ENCODE results near the gene HASPIN.

Gene HASPIN

DNA sequence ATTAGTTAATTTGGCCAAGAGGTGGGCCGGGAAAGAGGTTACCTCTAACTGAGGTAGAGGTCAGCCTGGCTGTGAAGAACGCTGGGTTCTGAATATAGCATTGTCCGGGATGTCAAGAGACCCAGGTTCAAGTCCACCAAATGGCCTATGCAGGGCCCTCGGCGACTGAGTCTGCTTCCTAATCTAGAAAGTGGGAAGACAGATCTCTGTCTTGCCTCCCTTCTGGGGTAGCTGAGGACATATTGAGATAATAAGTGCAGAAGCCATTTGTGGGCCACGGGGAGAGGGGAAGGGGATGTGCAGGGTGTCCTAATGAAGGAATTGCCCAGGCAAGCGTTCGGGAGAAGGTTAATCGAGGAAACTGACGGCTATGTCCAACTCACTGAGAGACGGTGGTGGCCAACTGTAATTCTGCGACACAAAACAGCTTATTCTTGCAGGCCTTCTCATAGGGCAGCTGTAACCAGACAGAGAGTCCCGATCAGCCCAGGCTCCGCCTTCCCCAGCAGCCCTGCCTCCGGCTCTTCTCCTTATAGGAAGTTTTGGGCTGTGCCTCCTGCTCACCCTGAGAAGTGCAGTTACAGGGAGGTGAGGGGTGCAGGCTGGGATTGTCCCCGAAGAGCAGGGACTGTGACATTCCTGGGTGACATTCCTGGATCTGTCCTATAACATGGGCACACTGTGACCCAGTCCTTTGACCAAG is 15.9 kb downstream of the HASPIN start:
- DNase-seq: no peak

DNA sequence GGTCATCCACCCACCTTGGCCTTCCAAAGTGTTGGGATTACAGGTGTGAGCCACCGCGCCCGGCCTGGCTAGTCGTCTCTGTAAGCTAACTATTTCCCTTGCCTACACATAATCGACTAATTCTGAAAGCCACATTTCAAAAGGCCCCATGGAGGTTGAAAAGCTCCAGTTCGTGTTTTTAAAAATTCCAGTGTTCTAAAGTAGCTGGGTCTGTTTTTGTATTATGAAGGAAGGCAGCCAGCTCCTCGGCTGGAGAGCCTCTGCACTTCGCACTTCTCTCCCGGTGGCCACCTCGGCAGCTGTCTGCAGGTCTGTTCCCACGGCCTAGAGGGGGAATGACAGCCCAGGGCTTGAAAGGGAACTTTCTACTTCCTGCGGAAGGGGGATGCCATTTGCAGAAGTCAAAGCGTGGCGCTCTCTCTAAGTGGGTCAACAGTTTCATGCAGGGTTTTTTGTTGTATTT is 16.9 kb downstream of the HASPIN start:
- no peak for DNase-seq

DNA sequence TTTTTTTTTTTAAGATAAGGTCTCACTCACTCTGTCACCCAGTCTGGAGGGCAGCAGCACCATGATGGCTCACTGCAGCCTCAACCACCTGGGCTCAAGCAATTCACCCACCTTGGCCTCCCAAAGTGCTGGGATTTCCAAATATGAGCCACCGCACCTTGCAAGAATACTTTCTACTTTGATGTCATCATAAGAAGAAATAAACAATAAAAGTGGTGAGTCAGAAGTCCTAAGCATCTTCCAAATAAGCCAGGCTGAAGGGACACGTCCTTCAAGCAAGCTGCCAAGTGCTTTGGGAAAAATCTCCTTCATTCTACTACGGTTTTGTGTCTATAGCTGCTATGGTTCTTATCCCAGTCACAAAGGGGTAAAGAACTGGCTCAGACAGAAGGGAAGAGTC is 20.3 kb downstream of the HASPIN start:
- no peak for DNase-seq

DNA sequence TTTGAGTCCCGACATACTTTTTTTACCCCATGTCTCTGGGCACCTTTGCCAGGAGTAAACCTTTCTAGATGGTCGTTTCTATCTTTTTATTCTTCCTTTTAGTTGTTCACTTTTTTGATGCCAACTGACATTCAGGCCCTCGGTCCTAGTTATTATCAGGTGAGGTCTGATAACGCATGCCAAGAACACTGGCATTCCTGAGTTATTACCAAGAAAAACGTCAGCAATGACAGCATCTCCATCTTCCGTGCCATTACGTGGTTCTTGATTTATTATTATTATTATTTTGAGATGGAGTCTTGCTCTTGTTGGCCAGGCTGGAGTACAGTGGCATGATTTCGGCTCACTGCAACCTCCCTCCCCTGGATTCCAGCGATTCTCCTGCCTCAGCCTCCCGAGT is 21.4 kb downstream of the HASPIN start:
- no peak for DNase-seq

DNA sequence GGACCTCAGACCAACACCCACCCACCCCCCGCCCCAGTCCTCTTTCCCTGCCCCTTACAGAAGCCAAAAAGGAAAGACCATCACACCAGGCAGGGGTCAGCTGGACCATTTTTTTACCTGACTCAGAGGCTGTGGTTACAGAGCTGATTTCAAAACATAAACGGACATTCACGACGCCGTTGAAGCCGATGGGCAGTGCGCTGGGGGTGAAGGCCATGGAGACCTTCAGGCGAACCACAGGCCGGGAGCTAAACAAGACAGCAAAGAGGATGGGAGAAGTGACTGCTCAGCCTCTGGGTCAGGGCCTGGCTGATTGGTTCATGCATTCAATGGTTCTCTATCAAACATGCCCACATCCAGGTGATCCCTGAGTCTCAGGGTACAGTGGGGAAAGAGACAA is 24.1 kb downstream of the HASPIN start:
- no peak for DNase-seq

DNA sequence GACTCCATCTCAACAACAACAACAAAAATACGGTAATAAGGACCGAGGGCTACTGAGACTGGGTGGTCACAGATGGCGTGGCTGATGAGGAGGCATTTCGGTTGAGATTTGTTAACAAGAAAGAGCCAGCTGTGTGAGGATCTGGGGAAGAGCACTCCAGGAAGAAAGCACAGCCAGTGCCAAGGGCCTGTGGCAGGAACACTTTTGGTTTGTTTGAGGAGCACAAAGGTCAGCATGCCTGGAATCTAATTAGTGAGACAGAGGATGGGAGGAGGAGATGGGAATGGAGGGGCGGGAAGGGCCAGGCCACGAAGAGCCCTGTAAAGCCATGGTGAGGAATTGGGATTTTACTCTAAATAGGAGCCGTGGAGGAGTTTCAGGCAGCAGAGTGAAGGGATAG is 24.9 kb downstream of the HASPIN start:
- no peak for DNase-seq

DNA sequence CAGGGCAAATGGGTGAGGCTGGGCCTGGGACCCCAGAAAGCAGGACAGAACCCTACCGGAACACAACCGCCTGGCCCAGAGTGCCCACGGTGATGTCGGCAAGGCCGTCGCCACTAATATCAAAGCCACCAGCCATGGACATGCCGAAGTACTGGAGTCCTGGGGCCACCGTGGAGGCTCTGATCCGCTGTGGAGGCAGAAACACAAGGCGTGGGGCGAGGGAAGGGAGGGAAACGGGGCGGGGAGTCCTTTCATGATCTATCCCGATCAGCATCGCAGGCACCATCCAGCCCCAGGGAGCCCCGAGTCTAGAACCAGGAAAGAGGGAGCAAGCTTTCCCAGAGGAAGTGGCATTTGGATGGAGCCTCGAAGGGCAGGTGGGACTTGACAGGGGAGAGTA is 26.6 kb downstream of the HASPIN start:
- no peak for DNase-seq

DNA sequence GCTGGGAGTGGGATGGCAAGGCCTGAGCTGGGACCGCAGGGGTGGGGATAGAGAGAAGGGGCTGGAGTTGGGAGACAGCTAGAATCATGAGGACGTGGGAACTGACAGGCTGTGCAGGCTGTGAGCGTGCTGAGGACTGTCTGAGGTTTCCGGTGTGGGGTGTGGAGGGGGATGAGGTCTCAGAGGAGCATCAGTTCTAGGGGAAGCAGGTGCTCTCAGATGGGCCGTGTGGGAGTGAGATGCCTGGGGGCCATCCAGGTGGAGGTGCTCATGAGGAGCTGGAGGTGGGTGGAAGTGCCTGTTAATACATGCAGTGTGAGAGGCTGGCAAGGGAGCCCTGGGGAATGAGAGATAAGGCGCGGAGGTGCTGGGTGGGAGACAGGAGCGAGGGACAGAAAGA is 27.2 kb downstream of the HASPIN start:
- no peak for DNase-seq

DNA sequence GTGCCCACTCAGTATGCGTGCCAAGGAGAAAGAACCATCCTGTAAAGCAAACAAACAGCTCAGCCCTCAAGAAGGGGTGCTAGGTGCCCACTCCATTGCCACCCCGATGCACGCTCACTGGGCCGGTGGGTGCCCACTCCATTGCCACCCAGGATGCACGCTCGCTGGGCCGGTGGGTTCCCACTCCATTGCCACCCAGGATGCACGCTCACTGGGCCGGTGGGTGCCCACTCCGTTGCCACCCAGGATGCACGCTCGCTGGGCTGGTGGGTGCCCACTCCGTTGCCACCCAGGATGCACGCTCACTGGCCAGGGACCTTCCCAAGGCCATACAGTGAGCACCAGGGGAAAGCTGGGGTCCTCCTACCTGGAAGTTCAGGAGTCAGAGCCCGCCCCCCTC is 28.1 kb downstream of the HASPIN start:
- no peak for DNase-seq

DNA sequence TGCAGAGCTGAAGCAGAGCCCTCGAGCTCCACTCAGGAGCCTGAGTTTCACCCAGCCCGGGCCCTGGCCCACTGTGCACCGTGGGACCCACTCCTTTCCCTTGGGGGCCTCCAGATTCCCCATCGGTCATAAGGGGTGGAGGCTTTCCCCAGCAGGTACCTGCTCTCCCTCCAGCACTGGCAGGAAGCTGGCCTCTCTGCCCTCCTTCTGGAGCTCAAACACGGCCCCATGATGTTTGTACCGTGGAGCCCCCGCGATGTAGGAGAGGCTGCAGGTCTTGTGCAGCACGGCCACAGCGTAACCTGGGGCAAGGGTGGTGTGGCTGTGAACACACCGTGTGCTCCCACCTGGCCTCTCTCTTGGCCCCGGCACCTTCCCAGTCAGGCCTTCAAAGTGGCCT is 29.9 kb downstream of the HASPIN start:
- no peak for DNase-seq

DNA sequence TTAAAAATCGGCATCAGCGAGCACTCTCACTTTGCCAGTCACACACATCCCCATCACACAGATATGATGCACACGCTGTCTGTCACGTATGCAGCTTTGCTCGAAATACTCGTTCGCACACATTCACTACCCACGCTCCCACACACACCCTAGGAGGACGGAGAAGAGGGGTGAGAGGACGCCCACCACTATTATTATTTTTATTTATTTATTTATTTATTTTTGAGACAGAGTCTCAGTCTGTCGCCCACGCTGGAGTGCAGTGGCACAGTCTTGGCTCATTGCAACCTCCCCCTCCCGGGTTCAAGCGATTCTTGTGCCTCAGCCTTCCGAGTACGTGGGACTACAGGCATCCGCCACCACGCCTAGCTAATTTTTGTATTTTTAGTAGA is 30.4 kb downstream of the HASPIN start:
- no peak for DNase-seq

DNA sequence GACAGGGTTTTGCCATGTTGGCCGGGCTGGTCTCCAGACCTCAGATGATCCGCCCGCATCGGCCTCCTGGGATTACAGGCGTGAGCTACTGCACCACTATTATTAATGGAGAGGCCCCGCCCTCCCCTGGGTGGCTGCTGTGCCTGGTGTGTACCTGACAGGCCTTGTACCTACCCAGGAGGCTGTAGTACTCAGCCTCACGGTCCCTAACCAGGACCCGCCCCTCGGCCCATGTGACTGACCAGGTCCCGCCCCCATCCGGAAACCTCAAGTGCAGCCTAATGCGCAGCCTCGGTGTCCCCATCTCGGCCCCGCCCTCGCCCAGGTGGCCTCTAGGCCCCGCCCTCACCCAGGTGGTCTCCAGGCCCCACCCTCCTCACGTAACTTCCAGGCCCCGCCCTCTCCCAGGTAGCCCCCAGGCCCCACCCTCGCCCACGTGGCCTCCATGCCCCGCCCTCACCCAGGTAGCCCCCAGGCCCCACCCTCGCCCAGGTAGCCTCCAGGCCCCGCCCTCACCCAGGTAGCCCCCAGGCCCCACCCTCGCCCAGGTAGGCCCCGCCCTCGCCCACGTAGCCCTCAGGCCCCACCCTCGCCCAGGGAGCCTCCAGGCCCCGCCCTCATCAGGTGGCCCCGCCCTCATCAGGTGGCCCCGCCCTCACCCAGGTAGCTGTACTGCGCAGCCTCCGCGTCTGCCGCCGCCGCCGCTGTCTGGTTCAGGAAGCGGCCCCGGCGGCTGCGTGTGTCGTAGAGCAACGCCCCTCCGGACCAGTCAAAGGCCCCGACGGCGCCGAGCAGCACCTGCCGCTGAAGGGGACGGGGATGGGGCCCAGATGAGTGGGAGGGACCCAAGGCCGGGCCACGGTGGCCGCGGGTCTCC is 31.0 kb downstream of the HASPIN start:
- peak; percentile 66 for DNase-seq

DNA sequence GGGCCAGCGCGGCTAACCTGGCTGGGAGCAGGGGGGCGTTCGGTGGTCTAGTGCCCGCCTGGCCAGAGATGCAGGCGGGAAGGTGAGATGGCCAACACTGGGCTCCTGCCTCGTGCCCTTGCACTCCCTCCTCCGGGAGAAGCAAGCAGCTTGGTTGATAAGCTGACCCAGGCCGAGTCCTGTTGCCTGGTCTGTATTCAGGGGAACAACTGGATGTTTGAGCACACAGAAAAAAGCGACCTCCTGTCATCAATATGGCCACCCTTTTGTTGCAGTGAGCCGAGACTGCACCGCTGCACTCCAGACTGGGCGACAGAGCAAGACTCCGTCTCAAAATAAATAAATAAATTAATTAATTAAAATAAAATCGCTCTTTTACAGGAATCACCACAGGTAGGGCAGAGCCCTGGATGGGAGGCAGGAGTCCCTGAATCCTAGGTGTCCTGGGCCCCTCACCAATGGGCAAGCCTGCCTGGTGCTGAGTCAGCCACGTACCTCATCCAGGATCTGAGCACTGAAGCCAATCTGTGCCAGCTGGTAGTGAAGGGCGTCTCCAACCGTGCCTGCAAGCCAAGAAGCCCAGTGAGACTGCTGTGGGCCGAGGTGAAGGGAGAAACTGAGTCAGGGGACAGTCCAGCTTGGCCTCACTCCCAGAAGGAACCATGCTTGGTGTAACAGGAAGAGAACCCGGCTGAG is 31.8 kb downstream of the HASPIN start:
- no peak for DNase-seq

DNA sequence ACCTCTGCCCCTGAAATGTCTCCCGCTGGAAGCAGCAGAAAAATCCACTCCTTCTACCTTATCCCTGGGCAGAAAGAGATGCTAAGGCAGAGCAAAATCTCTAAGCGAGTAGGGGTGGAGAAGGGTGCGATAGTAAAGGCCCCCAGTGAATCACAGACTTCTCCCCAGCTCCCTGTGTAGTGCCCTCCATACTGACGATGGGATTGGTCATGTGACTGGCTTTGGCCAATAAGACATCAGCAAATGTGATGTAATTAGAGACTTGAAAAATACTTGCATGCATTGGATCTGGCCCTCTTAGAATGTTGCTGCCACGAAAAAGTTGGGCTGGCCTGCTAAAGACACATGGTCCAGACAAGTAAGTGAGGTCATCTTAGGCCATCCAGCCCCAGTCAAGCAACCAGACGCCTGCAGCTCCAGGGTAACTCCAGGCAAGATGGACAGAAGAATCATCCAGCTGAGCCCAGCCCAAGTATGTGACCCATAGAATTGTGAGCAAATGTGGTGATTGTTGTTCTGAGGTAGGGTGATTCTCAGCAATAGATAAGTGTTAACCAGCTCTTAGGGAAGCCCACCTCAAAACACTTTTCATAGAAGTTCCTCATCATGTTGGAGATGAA is 36.0 kb downstream of the HASPIN start:
- no peak for DNase-seq

DNA sequence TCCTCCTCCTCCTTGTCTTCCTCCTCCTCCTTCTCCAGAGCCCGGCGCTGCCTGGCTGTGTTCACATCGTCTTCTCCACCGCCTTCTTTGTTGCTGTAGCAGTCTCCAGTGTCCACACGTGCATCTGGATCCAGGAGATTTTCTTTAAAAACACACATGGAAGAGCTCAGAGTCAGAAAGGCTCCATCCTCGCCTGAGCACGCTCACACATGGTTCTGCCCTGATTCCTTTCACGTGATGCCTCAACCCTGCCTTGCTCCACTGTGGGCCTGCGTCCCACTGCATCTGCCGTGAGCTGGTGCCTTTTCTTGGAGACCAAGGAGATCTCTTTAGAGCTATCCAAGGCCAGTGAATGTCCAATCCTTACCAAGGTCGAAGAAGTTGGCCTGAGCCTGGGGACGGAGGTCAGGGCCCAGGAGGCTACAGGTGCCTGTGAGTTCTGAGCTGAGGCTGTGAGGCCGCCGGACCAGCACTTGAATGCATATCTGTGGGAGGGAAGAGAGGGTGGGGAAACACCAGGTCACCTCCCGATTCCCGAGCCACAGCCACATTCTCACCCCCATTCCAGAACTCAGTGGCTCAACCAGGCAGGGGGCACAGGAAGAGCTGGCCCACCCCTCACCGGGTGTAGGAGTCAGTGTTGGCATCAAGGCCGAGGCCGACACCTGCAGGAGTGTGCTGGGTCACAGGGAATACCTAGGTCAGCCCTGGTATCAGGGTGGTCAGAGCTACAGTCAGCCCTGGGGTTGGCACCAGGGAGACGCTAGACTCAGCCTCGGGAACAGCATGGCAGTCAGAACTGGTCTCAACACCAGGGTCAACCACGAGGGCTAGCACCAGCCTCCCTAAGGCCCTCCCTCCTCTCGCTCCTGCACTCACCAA is 37.6 kb downstream of the HASPIN start:
- no peak for DNase-seq

DNA sequence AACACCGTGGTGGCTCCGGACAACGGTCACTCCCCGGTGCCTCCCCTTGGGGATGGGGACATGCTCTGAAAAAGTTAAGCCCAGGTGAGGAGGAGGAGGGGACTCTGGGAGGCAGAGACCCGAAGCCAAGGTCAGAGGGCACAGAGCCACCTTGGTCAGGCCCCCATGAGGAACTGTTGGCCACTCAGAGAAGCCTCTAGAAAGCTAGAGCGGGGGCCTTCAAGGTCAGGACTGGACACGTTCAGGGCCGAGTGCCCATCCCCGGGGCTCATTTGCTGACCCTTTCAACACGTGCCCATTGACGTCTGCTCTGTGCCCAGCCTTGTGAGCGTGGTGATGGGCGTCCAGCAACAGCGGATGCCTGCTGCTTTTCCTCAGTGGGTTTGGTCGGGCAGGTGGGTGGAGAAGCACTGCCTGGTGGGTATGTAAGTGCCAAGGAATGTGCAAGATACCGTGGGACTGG is 38.2 kb downstream of the HASPIN start:
- DNase-seq: no peak

DNA sequence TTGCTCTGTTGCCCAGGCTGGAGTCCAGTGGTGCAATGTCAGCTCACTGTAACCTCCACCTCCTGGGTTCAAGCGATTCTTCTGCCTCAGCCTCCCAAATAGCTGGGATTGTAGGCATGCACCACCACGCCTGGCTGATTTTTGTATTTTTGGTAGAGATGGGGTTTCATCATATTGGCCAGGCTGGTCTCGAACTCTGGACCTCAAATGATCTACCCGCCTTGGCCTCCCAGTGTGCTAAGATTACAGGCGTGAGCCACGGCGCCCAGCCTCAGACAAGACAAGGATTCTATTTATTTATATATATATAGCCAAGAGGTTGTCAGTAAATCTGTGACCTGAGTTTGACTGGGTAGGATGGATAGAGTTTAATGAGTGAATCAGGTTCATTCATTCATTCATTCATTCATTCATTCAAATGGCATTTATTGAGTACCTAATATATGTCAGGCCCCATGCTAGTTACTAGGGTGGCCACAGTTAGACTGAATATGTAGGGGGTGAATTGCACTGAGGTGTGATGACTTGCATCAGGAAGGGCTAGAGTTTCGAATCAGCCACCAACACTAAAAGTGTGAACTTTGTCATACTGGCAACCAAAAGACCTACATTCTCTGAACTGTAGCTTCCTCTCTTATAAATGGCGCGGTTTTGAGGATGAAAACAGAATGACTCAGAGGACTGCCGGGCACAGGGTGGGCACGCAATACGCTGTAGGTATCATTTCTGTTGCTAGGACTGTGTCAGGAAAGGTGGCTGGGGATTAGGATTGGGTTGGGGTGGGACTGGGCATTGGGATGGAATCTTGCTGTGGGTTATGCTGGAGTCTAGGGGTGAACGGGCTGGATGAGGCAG is 39.4 kb downstream of the HASPIN start:
- no peak for DNase-seq

DNA sequence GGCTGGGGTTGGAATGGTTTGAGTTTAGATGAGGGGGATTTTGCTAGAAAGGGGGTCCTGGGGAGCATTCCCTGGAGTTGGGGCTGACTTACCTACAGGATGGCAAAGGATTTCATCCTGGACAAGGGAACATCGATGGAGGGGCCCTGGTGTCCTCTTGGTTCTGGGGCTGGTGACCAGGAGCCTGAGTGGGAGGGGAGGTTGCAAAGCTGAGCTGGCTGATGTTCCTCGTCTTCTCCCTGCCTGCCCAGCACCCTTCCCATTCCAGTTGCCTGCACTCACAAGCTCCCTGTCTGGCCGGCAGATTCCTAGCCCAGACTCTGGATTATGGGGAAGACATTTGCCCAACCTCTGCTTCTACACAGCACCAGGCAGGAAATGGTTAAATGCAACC is 40.1 kb downstream of the HASPIN start:
- no peak for DNase-seq

DNA sequence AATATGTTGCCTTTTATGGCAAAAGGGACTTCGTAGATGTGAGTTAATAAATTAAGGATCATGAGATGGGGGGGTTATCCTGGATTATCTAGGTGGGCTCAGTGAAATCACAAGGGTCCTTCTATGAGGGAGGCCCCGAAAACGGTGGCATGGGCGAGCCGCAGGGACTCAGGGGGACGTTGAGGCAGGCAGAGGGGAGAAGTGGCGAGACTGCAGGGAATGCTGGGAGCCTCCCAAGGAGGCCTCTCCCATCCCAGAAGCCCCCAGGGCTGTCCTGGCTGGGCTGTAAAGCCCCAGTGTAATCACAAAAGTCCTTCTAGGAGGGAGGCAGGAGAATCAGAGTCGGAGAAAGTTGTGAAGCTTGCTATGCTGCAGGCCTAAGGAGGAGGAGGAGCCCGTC is 42.3 kb downstream of the HASPIN start:
- DNase-seq: no peak

DNA sequence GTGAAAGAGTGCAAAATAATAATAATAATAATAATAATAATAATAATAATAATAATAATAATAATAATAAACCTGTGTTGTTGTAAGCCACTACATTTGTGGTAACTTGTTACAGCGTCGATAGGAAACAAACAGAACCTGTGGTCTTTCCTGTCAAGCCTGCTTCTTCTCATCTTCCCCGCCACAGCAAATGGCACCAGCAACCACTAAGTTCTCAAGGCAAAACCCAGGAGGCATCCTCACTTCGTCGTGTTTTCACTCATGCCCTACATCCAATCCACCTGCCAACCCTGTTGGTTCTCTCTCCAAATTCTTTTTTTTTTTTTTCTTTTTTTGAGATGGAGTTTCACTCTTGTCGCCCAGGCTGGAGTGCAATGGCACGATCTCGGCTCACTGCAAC is 43.1 kb downstream of the HASPIN start:
- no peak for DNase-seq

DNA sequence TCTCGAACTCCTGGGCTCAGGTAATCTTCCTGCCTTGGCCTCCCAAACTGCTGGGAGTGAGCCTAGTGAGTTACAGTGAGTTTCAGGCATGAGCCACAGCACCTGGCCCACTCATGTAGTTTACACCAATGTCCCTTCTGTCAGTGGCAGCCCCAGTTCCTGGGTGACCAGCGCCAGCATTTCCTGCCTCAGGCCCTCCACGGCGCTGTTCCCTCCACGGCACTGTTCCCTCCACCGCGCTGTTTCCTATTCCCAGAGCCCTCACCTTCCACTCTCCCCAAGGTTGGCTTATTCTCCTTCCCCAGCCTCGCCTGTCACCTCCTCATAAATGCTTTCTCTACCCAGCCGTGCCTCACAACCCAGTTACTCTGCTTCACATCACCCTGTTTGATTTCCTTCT is 44.6 kb downstream of the HASPIN start:
- no peak for DNase-seq
